GM21447 (cell line): Measurements from ENCODE around the gene ZSCAN5A.
"Not testable (repeated sequence)": the region's sequence is repeated elsewhere in the genome, so short reads cannot be mapped to it uniquely, and the experiment has no call there.

Experiments used
- ATAC-seq: cut with Tn5 transposase; IDR thresholded peaks from one replicate; pipeline ENCODE4 v1.9.1; 2021; ENCODE audit not compliant: unreplicated experiment

ZSCAN5A gene, protein sequence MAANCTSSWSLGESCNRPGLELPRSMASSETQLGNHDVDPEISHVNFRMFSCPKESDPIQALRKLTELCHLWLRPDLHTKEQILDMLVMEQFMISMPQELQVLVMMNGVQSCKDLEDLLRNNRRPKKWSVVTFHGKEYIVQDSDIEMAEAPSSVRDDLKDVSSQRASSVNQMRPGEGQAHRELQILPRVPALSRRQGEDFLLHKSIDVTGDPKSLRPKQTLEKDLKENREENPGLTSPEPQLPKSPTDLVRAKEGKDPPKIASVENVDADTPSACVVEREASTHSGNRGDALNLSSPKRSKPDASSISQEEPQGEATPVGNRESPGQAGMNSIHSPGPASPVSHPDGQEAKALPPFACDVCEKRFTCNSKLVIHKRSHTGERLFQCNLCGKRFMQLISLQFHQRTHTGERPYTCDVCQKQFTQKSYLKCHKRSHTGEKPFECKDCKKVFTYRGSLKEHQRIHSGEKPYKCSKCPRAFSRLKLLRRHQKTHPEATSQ

DNA sequence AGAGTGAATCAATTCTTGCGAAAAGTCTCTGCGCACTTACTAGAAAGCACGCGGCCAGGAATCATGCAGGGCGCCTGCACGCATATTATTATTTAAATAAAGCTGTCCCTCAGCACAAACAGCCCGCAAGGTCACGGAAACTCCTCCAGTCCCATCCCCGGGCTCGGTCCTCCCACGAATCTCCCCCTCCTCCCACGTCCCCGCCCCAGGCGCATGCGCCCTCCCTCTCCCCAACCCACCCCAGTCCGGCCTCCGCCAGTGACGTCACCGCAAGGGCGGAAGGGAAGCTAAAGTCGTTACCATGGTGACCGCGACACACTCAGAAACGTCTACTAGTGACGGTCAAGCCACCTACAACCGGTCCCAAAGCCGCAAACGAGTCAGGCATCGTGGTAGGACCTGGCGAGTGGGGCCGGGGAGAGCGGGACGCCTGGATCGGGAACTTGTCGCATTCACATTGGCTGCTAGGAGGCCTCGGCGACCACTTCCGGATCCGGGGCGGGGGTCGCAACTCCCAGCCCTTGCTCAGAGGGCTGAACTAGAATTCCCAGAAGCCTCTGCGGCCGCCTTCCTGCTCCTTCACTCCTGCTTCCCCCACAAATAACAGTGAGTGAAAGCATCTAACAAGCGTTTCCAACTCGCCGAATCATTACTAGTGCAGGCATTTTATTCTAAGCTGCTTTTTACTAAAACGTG lies at the start of gene ZSCAN5A:
TSS of gene ZSCAN5A (minus strand) at position 459 of the 696 bp plus-strand sequence. CDS start 89,793 bp downstream, outside the sequence.
- ATAC-seq, result peak; percentile 68

DNA sequence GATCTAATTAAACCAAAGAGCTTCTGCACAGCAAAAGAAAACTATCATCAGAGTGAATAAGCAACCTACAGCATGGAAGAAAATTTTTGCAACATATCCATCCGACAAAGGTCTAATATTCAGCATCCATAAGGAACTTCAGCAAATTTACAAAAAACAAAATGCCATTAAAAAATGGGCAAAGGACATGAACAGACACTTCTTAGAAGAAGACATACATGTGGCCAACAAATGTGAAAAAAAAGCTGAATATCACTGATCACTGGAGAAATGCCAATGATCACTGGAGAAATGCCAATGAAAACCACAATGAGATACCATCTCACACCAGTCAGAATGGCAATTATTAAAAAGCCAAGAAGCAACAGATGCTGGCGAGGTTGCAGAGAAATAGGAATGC lies 46.2 kb upstream of the ZSCAN5A start:
- ATAC-seq, result no peak

DNA sequence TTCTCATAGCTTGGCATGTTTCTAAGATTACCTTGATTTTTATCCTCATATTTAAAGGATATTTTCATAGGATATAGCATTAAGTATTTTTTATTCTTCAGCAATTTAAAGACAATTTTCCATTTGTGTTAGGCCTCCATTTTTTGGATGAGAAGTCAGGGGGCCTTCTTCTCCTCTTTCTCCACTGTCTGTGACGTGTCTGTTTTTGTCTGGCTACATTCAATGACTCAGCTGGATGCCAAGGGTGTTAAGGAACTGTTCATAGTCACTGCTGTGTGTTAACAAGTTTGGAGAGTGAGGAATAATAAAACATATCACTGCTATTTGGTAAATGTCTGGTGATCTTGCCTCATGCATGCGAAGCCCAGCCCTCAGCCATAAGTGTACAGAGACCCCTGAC lies 42.3 kb upstream of the ZSCAN5A start:
- ATAC-seq, result no peak

DNA sequence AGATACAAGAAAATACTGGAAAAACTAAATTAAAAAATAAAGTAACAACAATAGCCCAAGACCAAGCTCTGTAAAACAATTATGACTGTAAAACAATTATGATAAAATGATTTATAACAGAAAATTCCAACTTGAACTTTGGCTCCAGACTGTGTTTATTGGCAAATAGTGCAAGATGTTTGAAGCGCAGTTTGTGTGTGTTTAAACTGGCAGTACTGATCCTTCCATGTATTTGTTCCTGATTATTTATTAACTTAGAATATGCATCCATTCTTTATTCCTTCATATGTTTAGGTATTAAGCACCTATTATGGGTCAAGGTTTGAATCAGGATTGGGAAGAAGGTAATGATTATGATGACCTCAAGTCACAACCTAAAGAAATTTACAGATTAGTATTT lies 40.9 kb upstream of the ZSCAN5A start:
- ATAC-seq, result no peak

DNA sequence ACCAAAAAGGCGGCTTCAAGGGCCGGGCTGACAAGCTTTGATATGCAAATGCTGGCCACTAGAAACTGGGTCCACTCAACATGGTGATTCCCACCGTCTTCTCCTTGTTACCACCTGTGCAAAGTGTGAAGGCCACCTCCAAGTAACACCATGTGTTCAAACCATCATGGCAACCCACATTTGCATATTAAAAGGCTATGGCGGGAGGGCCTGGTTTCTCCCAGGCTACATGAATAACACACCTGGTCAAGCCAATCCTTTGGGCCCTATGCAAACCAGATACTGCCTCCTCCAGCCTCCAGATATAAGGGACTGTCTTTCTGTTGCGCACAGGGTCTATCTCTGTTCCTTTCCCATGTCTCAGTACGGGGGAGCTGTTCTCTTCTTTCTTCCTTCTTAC lies 36.6 kb upstream of the ZSCAN5A start:
- ATAC-seq, result no peak

DNA sequence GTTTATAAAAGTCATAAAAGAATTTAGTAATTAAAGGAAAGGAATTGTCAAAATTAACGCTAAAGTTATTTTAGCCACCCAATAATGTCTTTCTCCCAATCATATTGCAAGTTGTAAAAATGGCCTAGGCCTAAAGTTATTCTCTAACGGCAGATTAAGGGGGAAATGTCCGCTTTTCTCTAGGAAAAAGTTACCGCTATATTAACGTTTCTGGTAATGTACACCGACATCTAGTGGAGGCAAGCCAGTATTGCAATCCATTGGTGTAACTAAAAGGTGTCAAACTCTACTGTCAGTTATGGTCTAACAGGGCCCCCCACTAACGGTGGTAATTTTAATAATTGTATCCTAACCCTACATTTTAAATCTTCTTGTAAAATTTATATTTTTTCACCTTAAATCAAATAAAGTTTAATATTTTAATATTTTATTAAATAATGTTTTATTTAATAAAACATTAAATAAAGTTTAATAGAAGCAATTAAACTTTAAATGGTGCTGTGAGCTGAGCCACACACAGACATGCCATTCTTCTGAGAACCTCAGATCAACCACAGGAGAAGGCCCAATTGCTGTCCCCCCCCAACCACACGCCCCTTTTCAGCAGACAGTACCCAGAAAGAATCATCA lies 35.9 kb upstream of the ZSCAN5A start:
- no peak for ATAC-seq

DNA sequence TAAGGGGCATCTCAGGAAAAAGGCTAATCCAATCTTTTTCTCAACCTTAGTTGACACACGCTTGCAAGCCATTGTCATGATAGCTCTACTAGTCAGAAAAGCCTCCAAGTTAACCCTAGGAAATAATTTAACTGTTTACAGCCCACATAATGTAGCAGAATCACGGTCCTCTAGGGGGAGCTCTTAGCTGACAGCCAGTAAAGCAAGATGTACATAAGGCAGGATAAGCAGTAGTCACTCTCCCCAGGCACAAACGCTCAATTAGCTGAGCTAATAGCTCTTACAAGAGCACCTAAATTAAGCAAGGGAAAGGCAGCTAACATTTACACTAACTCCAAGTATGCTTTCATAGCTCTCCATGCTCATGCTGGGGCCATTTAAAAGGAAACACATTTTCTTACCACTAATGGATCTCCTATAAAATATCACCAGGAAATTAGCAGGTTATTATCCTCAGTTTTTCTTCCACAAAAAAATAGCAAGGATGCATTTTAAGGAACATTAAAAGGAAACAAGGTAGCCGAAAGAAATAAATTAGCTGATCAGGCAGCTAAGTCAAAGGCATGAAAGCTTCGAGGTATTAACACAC lies 33.7 kb upstream of the ZSCAN5A start:
- no peak for ATAC-seq

DNA sequence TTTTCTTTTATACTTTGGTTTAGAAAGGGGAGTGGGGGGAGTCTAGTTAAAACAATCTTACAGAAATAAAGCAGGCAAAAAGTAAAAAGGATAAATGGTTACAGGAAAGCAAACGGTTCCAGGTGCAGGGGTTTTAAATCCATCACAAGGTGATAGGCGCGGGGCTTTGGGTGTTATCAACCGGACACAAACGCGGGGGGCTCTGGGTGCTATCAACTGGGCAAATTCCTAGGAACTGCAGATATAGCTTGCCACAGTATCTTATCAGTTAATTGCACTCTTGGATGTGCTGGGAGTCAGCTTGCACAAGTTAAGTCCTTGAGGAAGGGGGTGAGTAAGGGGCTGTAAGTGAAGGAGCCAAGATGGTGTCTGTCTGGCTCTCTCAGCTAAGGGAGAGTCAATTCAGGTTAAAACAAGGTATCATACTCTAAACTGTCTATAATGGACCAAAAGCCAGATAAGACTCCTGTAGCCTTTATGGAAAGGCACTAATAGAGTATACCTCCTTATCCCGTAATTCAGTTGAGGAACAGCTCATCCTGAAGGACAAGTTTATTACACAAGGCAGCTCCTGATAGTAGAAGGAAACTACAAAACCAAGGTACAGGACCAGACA lies 32.6 kb upstream of the ZSCAN5A start:
- no peak for ATAC-seq

DNA sequence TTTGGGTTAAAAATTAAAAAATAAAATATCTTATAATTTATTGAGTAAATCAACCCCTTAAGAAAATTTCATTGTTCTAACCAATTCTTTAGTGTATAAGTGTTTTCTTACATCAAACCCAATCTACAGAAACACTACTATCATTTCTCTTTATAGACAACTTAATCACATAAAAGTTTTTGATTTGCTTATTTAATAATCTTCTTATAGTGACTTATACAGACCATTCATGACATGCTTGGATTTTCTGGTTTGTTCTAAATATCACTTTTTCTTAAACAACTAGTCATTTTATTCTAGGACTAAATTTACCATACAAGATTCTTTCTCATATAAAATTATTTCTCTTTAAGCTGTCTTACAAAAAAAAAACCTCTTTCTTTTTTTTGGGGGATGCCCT lies 27.3 kb upstream of the ZSCAN5A start:
- no peak for ATAC-seq

DNA sequence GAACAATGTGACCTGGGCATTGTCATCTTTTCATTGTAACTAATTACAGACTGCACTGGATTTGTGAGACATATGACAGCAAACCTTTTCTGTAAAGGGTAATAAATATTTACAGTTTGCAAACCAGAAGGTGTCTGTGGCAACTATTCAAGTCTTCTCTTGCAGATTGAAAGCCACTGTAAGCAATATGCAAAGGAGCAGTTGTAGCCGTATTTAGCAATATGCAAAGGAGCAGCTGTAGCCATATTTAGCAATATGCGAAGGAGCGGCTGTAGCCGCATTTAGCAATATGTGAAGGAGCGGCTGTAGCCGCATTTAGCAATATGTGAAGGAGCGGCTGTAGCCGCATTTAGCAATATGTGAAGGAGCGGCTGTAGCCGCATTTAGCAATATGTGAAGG lies 24.4 kb upstream of the ZSCAN5A start:
- not testable (repeated sequence) for ATAC-seq

DNA sequence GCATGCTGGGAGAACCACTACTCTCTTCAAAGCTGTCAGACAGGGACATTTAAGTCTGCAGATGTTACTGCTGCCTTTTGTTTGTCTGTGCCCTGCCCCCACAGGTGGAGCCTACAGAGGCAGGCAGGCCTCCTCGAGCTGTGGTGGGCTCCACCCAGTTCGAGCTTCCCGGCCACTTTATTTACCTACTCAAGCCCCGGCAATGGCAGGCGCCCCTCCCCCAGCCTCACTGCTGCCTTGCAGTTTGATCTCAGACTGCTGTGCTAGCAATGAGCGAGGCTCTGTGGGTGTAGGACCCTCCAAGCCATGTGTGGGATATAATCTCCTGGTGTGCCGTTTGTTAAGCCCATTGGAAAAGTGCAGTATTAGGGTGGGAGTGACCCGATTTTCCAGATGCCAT lies 22.4 kb upstream of the ZSCAN5A start:
- ATAC-seq, result not testable (repeated sequence)

DNA sequence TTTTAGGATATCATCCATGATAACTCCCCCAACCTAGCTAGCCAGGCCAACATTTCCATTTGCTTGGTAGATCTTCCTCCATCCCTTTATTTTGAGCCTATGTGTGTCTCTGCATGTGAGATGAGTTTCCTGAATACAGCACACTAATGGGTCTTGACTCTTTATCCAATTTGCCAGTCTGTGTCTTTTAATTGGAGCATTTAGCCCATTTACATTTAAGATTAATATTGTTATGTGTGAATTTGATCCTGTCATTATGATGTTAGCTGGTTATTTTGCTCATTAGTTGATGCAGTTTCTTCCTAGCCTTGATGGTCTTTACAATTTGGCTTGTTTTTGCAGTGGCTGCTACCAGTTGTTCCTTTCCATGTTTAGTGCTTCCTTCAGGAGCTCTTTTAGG lies 20.7 kb upstream of the ZSCAN5A start:
- not testable (repeated sequence) for ATAC-seq

DNA sequence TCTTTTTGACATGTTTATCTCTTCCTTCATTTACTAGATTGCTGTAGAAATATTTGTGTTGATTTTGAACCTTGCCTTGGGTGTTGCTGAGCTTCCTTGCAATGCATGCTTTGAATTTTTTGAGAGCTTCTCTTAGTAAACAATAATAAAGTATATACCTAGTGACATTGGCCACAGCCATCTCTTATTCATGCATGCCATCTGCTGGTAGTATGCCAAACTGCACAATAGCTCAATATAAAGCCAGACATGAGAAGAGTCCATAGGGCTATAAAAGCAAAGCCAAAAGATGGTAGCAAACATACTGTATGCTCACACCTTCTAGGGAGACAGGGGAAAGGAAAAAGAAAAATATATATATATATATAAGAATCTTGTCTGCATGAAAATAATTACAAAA lies 18.9 kb upstream of the ZSCAN5A start:
- no peak for ATAC-seq

DNA sequence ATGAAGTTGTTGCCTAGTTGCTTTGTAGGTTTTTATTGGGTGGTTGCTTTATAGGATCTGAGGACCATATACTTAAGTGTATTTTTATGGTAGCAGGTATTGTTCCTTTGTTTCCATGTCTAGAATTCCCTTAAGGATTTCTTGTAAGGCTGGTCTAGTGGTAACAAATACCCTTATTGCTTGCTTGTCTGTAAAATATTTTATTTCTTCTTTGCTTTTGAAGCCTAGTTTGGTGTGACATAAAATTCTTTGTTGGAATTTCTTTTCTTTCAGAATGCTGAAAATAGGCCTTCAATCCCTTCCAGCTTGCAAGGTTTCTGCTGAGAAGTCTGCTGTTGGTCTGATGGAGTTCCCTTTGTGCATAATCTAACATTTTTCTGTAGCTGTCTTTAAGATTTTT lies 18.1 kb upstream of the ZSCAN5A start:
- ATAC-seq, result no peak

DNA sequence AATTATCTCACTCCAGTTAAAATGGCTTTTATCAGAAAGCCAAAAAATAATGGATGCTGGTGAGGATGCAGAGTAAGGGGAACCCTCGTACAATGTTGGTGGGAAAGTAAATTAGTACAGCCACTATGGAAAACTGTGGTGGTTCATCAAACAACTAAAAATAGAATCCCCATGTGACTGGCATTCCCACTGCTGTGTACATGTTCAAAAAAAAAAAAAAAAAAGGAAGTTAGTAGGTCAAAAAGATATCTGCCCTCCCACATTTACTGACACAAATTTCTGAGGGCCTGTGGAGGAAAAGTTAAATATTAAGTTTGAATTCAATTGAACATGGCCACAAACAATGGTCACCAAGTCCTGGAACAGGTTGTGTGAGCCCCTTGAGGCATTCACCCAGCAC lies 9.8 kb upstream of the ZSCAN5A start:
- no peak for ATAC-seq

DNA sequence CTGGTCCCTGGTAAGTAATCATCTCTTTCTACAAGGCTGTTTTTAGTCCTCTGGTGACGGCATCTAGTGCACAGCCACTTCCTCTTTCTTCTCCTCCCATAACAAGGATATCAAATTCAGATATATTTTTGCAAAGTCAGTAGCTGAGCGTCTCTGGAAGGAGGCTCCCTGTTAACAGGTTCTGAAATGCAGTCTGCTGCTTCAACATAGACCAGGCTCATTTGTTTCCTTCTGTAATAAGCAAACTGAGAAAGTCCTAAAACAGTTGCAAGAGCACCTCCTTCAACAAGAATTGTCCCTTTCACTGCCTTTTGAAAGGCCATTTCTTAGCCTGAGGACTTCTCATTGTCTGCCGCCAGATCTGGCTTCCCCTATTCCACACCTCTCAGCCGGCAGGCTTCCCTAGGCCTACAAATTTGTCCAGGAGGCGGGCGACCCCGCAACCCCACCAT lies 7.4 kb upstream of the ZSCAN5A start:
- no peak for ATAC-seq

DNA sequence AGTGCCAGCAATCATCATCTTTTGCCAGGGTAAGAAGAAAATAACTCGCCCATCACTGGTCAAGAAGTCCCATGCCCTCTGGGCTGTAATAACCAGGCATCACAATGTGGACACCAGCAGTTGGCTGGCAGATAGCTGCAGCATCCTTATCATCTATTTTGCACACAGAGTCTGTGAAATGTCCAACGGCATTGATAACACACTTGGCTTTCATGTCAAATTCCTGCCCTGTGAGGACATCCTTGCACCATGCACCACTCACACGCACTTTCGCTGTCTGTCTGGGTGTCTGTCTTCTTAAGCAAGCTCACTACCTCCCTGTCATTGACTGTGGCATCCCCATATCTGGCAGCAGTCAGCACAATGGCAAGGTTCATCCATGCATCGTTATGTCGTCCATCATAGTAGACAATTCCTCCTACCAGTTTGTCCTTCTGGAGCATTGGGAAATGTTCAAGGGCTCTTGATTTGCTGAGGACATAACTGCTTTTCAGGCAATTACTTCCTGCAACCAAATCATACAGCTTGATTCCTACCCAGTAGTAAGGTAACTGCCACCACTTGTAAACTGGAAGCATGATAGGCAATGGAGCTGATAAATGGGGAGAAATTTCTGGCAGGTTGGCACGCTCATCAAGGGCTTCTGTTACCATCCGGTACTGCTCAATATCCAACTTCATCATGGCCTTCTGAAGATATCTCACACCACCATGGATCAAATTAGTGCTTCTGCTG lies 6.8 kb upstream of the ZSCAN5A start:
- ATAC-seq, result no peak

DNA sequence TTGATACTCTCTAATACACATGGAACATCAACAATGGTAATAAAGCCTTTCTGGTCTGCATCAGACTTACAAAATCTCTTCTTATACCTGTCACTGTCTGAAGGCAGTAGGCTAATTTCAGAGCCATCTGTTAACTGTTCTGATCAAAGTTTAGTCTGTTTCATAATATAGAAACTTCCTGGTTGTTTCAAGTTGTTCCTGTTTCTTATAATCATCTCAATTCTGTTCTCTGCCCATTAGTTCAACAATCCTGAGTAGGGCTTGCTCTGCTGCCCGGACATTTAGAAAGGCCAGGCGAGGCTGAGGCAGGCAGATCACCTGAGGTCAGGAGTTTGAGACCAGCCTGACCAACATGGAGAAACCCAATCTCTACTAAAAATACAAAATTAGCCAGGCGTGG lies 5.4 kb upstream of the ZSCAN5A start:
- no peak for ATAC-seq

DNA sequence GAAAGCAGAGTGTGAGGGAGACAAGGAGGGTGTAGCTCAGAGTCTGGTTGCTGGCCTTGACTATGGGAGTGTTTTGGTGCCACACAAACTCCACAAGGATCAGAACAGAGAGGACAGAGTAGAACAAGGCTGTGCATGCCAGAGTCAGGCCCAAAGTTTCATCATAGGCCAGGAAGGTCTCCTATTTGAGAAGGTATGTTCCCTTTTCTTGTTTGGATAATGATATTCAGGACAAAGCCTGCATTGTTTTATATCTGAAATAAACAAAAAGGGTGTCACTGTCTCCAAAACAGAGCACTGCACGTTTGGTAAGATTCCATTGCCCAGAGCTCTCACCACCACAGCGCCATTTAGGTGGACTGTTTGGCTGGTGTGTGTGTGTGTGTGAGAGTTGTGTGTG lies 3.1 kb upstream of the ZSCAN5A start:
- ATAC-seq, result no peak

DNA sequence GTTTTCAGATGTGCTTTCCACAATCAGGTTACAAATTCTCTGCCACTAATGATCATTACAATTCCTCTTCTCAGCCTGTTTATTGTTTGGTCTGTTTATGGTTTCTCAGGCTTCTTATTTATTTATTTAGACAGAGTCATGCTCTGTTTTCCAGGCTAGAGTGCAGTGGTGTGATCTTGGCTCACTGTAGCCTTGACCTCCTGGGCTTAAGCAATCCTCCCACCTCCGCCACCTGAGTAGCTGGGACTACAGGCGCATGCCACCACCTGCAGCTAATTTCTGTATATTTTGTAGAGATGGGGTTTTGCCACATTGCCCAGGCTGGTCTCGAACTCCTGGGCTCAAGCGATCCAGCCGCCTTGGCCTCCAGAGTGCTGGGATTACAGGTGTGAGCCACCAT lies 2.1 kb upstream of the ZSCAN5A start:
- ATAC-seq, result no peak
